Kidney epithelial cell (primary cell): ENCODE results near the gene FCF1. TPM values are rescaled to one million over a fixed set of nuclear protein-coding genes. Genes with fewer than 3 reads are reported as not detected.
"Not testable (repeated sequence)": the region's sequence is repeated elsewhere in the genome, so short reads cannot be mapped to it uniquely, and the experiment has no call there.

Experiments used
- DNase-seq: peaks from one replicate; pipeline ENCODE4 v3.0.0-alpha.2; 2010; ENCODE audit warnings: low read depth
- H3K27me3 ChIP-seq: 2 replicates; pipeline ENCODE4 v1.6.0; 2011; ENCODE audit warnings: low read length; ENCODE audit not compliant: control insufficient read depth, insufficient read depth
- H3K36me3 ChIP-seq: 2 replicates; pipeline ENCODE4 v1.5.1; 2011; ENCODE audit warnings: low read length; ENCODE audit not compliant: control insufficient read depth, insufficient read depth
- H3K4me3 ChIP-seq: 2 replicates; pipeline ENCODE4 v1.5.1; 2011; ENCODE audit warnings: low read depth, mild to moderate bottlenecking, control low read depth, low read length
- CTCF ChIP-seq: IDR thresholded peaks from 2 replicates; pipeline ENCODE4 v1.5.1; 2011; ENCODE audit warnings: mild to moderate bottlenecking, moderate library complexity, low read length, control low read depth, inconsistent platforms; ENCODE audit not compliant: insufficient read depth, poor library complexity, severe bottlenecking
- total RNA-seq: library from RNA; depleted of rRNA; stranded (reverse); fragments of >200 nt; gene quantifications from 2 replicates; pipeline ENCODE4 v1.2.3, GENCODE V29; 2015

FCF1 gene
- total RNA-seq, 1 donor from 2014 or later, result 45.4 TPM

GRCh38 chr14:74739293-74740030 lies 26.5 kb downstream of the FCF1 start:
- Histone ChIP-seq H3K4me3 (no peak overlapping the region), H3K27me3 (no peaks in the 10 kb centered on the region), H3K36me3 (no peaks in the 10 kb centered on the region)
- no peak for TF ChIP-seq CTCF
- peak; percentile 19 for DNase-seq

GRCh38 chr14:74747237-74747636 lies 34.3 kb downstream of the FCF1 start:
- Histone ChIP-seq H3K36me3 (no peaks in the 10 kb centered on the region), H3K4me3 (no peak overlapping the region), H3K27me3 (no peaks in the 10 kb centered on the region)
- TF ChIP-seq CTCF, result no peak
- DNase-seq, result no peak

GRCh38 chr14:74754157-74754556 lies 41.2 kb downstream of the FCF1 start:
- no peak for TF ChIP-seq CTCF
- no peak for DNase-seq
- no peaks in the 10 kb centered on the region for H3K27me3 ChIP-seq
- H3K36me3 ChIP-seq, result no peaks in the 10 kb centered on the region
- no peak overlapping the region for H3K4me3 ChIP-seq

GRCh38 chr14:74754899-74755298 lies 42.0 kb downstream of the FCF1 start:
- H3K4me3 ChIP-seq, result no peak overlapping the region
- no peaks in the 10 kb centered on the region for H3K27me3 ChIP-seq
- TF ChIP-seq CTCF, result no peak
- no peak for DNase-seq
- H3K36me3 ChIP-seq, result no peaks in the 10 kb centered on the region

GRCh38 chr14:74756326-74756725 lies 43.4 kb downstream of the FCF1 start:
- TF ChIP-seq CTCF, result no peak
- DNase-seq, result no peak
- Histone ChIP-seq H3K4me3 (no peak overlapping the region), H3K27me3 (no peaks in the 10 kb centered on the region), H3K36me3 (no peaks in the 10 kb centered on the region)

DNA sequence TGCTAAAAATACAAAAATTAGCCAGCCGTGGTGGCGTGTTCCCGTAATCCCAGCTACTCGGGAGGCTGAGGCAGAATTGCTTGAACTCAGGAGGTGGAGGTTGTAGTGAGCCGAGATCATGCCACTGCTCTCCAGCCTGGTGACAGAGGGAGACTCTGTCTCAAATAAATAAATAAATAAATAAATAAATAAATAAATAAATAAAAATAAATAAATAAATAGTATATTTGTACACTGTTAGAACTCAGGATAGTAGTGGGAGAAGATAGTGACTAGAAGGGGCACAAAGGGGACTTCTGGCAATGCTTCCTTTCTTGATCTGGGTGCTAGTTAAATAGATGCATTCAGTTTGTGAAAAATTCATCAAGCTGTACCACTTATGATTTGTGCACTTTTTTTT lies 45.6 kb downstream of the FCF1 start:
- not testable (repeated sequence) for DNase-seq, H3K27me3 ChIP-seq, H3K36me3 ChIP-seq, H3K4me3 ChIP-seq
